ENCODE measurements around the gene ZNF616.
"Not testable (repeated sequence)": the region's sequence is repeated elsewhere in the genome, so short reads cannot be mapped to it uniquely, and the experiment has no call there.

The ZNF616 gene

DNA sequence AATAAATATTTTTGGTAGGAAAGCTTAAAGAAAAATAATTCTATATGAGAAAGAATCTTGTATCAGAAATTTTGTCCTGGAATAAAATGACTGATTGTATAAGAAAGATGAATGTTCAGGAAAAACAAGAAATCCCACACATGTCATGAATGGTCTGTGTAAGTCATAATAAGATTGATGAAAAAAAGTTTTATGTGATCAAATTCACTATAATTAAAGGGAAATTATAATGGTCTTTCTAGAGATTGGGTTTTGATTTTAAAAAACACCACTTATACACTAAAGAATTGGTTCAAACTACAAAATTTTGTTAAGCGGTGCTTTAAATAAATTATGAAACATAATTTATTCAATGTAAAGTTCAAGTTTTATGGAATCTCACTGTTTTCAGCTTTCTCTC, 37.0 kb downstream of the ZNF616 start:
- DNase-seq, result no peak

DNA sequence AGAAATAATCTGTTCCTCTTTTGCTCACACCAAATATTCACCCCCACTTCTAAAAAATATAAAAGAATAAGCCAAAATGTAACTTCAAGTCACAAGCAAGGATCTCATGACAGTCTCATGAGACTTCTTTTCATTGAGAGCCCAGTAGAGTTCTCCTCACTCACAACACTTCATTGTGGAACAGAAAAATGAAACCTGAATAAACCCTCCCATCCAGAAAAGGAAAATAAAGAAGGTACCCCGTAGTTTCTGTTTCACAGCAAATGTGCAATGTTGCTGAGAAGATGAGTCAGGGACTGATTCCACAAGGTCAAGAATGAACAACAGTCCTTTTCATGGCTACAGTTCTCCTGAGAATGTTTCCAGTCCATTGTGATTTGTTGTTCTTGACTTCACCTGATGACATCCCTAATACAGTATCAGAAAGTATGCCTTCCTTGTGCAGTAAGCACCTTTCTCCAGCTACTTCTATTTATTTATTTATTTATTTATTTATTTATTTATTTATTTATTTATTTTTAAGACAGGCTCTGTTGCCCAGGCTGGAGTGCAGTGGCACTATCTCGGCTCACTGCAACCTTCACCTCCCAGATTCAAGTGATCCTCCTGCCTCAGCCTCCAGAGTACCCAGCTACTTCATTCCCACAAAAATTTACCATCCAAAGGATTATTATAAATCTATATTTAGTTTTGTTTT, 37.7 kb downstream of the ZNF616 start:
- no peak for DNase-seq

DNA sequence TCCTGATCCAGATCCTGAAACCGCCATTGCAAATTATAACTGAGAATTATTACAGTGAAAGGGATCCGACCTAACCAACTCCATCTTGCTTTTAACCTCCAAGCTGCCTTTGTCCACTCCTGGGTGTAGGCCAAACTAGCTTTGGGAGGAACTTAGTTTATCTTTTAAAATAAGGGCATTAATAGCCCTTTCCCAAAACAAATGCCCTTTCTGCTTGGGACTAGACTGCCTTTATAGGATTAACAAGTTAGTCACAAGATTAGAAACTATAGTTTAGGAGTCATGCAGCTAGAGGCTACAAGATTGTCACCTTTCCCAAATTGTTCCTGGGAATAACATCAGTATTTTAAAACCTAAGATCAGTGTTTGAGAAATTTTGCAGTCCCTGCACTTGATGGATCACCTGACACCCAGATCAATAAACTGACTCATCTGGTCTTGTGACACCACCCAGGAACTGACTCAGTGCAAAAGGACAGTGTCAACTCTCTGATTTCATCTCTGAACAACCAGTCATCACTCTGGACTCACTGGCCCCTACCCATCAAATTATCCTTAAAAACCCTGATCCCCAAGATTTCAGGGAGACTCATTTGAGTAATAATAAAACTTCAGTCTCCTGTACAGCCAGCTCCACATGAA, 40.1 kb downstream of the ZNF616 start:
- no peak for DNase-seq

DNA sequence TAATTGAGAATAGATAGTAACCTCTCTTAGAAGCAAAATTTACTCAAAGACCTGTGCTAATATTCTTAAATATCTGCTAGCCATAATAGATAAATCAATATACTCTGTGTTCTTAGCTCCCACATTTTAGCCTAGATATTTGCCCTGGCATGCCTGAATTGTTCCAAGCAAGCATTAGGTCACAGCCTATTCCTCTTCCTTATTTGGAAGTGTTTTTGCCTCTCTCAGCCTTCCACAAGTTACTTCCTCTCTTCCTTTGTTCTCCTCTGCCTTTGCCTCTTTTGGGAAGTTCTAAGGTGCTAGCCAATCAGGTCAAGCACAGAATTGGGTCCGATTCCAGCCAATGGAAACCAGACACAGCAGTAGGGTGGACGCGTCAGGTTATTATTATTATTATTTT, 43.3 kb downstream of the ZNF616 start:
- not testable (repeated sequence) for DNase-seq

DNA sequence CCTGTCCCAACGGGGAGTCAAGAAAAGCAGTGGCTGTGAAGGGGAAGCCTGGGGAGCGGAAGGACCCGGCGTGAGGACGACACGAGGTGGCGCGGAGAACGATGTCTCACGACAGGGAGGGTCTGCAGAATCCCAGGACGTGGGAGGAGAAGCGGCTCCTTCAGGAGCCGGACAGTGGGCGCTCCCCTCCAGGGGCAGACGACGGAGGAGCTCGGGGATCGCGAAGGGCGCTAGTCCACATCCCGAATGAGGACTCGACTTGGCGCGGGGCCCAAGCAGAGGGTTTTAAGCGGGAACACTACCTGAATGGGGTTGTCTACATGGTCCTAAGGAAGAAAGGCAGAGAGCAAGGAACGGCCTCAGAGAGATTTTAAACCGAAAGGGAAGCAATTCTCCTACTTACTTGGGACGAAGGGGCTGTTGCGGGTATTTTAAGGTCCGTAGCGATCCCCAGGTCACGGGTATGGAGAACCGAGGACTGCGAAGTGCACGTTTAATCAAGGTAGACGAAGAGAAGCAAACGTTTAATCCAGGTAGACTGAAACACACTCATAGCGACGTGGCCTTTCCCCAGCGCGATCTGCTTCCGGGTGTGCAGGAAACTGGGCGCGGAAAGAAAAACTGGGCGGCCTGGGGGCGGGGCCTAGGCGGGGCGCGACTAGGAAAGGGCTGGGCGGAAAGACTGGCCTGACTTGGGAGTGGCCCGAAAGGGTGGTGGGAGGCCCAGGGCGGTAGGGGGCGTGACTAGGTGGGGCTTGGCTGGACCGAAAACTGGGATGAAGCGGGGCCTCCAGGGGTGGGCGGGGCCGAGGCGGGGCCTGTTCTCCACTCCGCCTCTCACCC, 44.3 kb downstream of the ZNF616 start, which contains the start of gene ZNF841:
ZNF841 (minus strand) TSS at position 594 of the 843 bp plus-strand sequence. CDS start 10,964 bp downstream, outside the sequence.
- DNase-seq, result no peak

DNA sequence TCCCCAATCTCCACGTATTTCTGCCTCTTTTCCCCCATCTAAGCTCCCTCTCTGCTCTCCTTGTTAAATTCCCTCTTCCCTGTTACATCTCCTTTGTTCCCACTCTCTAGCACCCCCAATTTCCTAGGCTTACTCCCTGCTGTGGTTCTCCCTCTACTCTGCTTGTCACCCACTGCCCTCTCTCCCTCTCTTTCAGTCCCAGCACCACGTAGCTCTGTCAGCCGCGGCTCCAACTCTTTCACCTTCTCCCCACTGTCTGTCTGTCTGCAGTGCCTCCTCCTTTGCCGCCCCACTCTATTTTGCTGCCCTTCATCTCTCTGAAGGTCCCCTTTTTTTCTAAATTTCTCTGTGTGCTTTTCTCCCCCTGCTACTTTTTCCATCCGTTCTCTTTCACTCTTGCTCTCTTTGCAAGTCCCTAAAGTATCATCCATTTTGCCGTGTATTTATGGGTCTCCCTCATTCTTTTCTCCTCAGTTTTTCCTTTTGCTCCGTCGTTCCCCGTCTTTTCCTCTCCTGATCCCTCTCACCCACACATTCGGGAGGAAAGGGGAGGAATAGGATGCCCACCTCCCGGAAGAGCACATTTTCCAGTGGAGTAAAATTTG, 45.1 kb downstream of the ZNF616 start:
- no peak for DNase-seq

DNA sequence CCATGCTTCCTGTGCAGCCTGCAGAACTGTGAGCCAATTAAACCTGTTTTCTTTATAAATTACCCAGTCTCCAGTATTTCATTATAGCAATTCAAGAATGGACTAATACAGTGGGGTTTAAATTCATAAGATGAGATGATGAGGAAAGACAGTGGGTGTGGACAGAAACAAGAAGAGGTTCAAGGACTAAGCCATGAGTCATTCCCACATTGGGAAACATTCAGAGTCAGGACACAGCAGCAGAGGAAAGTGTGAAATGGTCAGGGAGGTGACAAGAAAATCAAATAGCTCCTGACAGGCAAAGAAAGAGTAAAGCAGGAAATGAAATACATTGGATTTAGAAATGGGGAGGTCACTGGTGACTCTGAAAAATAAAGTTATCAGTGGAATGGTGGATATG, 53.3 kb downstream of the ZNF616 start:
- DNase-seq, result no peak

DNA sequence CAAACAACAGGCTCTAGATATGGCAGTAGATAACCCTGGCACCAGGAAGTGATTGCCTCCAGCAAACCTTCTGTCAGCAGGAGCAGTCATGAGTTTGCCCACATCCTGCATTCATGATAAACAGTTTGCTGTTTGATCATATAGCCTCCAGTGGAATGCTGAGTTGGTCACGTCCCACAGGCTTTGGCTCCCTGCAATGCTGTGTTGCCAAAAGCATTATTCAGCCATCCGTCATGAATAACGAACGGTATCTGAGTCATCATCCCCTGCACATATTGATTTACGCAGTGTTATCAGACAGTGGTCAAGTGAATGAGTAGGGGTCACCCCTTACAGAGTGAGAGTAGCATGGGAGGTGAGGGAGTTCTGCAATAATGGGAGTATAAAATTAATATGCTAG, 69.2 kb downstream of the ZNF616 start:
- DNase-seq, result no peak

DNA sequence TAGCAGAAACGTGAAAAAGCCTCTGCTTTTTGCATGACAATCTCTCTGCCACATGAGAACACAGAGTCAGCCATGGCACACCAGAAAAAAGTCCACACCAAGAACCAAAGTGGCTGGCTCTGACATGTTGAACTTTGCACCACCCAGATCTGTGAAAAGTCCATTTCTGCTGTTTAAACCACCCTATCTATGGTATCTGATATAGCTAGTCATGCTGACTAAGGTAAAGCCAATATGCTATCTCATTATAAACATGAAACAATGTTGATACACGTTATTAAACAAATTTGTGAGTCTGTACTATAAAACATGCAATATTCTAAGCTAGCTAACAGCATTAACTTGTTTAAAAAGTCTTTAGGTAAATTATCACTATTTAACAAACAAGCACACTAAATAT, 70.1 kb downstream of the ZNF616 start:
- DNase-seq, result no peak

DNA sequence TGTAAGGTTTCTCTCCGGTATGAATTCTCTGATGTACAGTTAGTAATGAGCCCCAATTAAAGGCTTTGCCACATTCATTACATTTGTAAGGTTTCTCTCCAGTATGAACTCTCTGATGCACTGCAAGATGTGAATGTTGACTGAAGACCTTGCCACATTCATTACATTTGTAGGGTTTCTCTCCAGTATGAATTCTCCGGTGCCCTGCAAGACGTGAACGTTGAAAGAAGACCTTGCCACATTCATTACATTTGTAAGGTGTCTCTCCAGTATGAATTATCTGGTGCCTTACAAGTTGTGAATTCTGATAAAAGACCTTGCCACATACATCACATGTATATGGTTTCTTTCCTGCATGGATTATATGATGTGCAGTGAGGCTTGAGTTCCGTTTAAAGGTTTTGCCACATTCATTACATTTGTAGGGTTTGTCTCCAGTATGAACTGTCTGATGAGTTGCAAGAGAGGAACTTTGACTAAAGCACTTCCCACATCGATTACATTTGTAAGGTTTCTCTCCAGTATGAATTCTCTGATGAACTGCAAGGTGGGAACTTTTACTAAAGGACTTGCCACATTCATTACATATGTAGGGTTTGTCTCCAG, 73.4 kb downstream of the ZNF616 start:
- no peak for DNase-seq

DNA sequence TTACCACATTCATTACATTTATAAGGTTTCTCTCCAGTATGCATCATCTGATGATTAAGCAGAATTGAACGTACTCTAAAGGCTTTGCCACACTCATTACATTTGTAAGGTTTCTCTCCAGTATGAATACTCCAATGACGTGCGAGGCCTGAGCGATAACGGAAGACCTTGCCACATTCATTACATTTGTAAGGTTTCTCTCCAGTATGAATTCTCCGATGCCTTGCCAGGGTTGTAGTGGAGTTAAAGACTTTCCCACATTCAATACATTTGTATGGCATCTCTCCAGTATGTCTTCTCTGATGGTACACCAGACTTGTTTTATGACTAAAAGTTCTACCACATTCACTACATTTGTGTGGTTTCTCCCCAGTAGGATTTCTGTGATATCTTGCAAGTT, 74.3 kb downstream of the ZNF616 start:
- DNase-seq, result no peak

Measured in NK-92 treated with Interleukin-12 subunit alpha and Interleukin-12 subunit beta, amount 100 ng/mL, for 24 hours (cell line).